Pons (tissue), 1 donor: ENCODE data around the gene MBOAT7.
A peak's percentile ranks its signal among the peaks of the same experiment; 100 is the strongest.
"Not testable (repeated sequence)": the region's sequence is repeated elsewhere in the genome, so short reads cannot be mapped to it uniquely, and the experiment has no call there.

Experiments
- DNase-seq: peaks from one replicate; pipeline ENCODE4 v3.0.0-alpha.2; 2016; ENCODE audit warnings: low spot score

Gene MBOAT7

DNA sequence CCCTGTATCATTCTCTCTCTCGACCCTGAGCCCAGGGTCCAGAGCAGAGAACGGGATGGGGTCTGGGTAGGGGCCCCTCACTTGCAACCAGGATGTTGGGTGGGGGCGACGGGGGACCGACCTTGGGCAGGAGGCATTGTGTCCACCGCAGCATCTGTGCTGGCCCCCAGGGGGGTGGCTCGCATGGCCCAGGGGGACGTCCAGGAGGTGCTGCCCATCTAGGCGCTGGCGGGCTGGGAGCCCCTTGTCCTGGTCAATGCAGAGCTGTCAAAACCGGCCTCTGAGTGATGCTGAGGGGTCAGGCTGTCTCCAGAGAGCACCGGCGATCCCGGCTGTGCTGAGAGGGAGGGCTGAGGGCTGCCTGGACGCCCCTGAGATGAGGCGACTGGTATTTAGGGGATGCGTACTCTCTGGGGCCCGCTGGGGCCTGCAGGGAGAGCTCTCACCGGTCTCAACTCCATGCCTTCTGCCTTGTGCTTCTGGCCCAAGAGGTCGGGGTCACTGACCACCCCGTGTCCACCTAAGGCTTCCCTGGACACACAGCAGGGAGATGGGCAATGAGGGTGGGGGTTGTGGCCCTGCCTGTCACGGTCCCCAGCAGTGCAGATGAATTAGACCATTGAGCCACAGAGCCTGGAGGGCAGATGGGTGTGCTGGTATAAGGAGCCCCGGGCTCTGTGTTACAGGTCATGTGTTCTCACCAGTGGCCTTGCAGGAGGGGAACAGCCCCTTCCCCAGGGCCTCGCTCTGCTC lies 19.9 kb upstream of the MBOAT7 start:
- DNase-seq: peak; percentile 74

DNA sequence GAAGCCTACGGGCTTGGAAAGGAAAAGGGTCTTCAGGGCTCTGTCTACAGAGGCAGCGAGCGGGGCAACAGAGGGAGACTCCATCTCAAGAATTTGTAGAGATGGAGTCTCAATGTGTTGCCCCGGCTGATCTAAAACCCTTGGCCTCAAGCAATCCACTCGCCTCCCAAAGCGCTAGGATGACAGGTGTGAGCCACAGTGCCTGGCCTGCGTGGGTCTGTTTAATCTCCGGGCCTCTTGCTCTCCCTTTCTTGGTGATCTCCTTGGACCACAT lies 19.3 kb upstream of the MBOAT7 start:
- no peak for DNase-seq

DNA sequence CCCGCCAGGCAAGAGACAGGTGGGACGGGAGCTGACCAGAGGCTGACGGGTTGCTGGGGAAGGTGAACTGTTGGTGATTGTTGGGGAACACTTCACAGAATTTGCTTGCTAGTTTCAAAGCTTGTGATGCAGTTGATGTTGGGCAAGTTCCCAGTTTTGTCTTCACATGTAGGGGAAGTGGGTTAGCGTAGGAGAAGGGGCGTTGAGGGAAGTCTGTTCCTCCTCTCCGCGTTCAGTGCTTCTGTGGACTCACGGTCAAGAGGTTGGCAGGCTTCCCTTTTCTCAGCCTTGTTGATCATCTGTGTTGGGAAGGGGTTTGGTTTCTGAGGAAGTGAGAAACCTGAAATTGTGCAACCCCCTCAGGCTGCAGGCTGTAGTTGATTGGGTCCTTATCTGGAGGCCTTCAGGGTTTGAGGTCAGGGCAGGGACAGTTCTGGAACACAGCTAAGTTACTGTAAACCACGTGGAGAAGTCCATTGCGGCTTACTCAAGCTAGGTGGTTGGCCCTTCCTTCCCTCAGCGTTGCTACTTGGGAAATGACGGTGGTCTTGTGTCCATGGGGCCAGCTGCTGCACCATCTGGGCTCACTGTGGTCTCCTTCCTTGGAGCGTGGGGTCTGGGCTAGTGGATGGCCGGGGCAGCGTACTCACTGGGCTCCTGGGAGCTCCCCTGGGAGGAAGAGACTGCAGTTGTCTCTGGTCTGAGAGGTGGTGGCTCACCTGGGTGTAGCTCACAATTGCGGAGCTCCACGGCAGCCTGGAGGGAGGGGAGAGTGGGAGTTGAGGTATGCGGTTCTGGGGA lies 18.8 kb upstream of the MBOAT7 start:
- DNase-seq: peak; percentile 93

DNA sequence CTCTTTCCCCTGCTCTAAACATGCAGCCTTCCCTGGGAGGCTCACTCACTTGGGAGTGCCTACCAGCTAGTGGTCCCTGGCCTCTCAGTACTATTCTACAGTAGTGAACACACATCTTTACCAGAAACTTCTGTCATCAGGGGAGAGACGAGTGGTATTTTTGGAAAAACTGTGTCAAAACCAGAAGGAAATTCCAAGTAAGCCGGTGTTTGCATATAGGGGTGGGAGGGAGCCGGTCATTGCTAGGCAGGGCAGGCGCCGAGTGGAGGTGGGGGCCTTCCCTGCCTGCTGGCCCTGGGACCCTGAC lies 18.2 kb upstream of the MBOAT7 start:
- no peak for DNase-seq

DNA sequence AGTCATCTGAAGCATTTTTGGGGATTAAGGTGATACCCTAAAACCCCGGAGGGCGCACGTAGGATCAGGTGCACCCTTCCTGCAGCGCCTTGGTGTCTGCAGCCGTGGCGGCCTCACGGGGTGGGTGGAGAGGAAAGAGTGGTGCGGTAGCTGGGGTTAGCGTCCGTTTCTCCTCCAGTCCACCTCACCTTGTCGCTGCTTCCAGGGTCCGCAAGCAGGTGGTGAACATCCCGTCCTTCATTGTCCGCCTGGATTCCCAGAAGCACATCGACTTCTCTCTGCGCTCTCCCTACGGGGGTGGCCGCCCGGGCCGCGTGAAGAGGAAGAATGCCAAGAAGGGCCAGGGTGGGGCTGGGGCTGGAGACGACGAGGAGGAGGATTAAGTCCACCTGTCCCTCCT lies 17.8 kb upstream of the MBOAT7 start:
- DNase-seq: not testable (repeated sequence)

DNA sequence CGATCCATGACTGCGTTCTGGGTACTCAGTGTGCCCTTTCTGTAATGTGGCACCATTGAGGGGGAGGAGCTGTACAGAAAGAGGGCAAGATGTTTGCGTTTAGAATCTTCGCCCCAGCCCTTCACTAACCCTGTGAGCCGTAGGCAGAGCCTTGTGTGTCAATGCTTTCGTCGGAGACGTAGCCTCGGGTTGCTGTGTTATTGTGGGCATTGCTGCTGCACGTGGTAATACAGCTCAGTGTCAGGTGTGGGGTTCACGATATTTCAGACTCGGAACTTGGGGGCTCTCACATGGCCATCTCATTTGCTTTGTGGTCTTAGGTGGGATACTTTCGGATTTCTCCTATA lies 17.4 kb upstream of the MBOAT7 start:
- no peak for DNase-seq

DNA sequence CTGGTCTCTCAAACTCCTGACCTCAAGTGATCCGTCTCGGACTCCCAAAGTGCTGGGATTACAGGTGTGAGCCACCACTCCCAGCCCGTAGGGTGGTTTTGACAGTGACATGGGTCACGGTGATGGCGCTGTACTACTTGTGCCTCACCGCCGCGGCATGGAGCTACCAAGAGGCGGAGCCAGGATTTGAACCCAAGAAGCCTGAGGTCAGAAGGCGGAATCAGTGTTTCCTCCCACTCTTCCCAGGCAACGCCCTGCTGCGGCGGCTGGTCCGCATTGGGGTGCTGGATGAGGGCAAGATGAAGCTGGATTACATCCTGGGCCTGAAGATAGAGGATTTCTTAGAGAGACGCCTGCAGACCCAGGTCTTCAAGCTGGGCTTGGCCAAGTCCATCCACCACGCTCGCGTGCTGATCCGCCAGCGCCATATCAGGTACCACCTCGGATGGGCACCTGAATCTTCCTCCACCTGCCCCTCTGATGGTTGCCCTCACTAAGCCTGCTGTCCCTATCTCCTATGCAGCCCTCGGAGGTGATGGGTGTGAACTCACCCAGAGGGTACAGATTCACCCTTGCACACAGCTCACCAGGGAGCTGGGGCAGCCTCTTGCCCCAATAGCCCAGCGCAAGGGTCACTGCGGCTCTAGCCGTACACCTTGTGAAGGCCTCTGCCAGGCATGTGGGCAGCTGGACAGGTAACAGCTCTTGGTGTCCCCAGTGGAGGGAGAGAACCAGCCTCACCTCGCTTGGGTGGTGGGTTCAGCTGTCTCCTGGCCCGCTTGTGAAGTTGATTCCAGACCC lies 16.9 kb upstream of the MBOAT7 start:
- no peak for DNase-seq

DNA sequence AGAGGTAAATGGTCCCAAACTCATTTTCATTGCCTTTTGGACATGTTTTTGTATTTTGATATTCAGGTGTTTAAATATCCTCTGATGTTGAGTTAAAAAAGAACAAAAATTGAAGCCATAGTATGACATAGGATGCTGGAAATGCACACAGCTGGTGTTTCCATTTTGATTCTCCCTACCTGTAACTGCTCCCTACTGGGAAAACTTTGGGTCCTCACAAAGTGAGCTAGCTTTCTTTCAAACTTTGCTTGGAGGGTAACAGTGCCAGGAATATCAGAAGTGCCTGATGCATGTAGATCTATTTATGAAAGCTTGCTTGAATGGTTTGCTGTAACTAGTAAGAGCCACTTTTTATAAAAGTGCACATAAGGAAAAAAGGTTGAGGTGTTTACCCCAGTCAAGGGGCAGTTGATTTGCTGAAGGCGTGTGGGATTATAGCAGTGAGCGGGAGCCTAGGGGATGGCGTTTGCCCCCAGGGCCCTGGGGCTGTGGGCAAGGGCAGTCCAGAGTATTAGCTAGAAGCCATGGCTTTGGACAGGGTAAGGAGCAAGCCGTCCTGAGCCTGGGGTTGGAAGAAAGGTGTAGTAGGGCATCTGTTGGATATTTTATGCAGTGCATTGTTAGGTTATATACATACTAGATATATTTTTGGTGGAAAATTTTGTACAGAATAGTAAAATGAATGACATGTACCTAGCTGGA lies 15.5 kb upstream of the MBOAT7 start:
- no peak for DNase-seq

DNA sequence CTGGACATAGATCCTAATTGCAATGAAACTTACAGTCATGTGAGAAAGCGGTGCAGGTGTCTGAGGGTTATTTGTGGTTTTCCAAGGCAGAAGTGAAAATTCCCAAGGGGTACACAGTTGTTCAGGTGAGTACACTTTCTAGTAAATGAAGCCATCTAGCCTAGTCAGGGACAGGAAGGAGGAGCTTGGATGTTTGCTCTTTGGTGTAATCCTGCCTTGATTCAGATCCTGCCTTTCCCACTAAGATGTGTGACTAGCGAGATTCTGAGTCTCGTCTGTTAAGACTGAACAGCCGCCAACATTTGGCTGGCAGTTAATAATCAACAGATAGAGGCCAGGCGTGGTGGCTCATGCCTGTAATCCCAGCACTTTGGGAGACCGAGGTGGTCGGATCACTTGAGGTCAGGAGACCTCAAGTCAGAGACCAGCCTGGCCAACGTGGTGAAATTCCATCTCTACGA lies 13.8 kb upstream of the MBOAT7 start:
- DNase-seq: no peak

DNA sequence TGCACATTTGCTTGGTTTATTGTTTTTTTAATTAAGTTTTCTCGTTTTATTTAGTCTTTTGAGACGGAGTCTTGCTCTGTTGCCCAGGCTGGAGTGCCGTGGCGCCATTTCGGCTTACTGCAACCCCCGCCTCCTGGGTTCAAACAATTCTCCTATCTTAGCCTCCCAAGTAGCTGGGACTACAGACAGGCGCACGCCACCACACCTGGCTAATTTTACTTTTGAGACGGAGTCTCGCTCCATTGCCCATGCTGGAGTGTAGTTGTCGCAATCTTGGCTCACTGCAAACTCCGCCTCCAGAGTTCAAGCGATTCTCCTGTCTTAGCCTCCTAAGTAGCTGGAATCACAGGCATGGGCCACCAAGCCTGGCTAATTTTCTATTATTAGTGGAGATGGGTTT lies 12.6 kb upstream of the MBOAT7 start:
- no peak for DNase-seq

DNA sequence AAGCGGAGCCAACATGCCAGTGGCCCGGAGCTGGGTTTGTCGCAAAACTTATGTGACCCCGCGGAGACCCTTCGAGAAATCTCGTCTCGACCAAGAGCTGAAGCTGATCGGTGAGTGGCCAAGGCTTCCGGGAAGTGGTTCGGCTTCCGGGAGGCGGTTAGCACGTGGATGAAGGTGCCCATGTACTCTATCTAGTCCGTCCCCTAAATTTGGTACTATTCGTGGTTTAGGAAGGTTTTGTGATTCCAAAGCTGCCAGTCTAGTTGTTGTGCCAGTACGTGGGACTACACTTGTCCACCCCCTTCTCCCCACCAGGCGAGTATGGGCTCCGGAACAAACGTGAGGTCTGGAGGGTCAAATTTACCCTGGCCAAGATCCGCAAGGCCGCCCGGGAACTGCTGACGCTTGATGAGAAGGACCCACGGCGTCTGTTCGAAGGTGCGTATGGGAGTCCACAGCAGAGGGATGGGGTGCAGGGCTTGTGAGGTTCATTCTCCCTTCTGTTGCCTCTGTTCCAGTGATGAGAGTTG lies 11.9 kb upstream of the MBOAT7 start:
- DNase-seq: no peak

DNA sequence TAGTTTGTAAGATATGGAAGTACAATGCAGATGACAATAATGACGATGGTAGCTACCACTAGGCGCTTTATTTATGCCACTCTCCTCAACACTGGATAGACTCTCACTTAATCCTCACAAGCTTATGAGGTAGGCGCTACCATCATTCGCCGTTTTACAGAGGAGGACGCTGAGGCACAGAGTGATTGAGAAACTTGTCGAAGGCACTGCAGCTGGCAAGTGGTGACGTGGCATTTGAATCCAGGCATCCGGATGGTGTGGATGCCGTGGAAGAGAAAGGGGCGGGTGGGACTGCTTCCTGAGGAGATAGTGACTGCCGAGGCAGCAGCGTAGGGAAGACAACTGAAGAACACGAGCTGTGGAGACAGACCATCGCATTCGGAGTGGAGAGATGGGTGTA lies 10.0 kb upstream of the MBOAT7 start:
- no peak for DNase-seq

DNA sequence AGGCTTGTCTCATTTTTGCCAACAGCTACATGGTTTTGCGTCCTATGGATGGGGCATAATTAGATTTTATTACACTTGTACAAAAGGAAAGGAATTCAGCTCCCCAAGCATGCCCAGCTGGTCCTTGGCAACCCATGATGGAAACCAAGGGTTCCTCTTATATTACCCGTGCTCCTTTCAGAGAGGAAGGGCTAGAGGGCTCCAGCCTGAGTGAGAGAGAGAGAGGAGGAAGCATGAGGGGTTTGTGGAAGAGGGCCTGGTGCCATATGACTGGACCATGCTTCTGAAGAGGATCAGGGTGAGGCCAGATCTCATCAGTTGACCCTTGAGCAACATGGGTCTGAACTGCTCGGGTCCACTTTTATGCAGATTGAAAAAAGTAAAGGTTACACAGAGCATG lies 7.7 kb upstream of the MBOAT7 start:
- DNase-seq: no peak

DNA sequence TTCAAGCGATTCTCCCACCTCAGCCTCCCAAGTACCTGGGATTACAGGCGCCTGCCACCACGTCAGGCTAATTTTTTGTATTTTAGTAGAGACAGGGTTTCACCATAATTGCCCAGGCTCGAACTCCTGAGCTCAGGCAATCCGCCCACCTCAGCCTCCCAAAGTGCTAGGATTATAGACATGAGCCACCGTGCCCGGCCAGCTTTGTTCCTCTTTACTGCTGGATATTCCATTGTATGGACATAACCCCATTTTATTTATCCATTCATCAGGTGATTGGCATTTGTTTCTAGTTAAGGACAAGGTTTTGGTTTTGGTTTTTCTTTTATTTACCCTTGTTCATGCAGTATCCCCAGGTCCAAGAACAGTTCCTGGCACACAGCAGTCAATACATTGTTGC lies 7.2 kb upstream of the MBOAT7 start:
- DNase-seq: no peak

DNA sequence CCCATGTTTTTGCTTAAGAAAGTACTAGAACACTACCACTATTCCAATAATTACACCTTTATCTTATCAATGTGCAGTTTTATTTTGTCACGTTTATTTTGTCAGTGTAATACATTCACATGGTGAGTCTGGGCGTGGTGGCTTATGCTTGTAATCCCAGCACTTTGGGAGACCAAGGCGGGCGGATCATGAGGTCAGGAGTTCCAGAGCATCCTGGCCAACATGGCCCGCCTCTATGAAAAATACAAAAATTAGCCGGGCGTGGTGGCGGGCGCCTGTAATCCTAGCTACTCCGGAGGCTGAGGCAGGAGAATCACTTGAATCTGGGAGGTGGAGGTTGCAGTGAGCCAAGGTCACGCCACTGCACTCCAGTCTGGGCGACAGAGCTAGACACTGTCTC lies 5.1 kb upstream of the MBOAT7 start:
- not testable (repeated sequence) for DNase-seq

DNA sequence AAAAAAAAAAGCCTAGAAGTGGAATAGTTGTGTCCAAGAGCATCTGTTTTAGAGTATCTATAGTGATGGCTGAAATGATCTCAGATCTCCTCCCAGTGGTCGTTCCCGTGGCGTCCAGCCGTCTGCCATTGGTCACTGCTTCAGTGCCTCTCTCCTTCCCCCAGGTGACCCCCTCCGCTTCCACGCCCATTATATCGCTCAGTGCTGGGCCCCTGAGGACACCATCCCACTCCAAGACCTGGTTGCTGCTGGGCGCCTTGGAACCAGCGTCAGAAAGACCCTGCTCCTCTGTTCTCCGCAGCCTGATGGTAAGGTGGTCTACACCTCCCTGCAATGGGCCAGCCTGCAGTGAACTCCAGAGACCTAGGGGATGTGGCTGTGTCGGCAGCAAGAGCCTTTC lies 3.6 kb upstream of the MBOAT7 start:
- no peak for DNase-seq

DNA sequence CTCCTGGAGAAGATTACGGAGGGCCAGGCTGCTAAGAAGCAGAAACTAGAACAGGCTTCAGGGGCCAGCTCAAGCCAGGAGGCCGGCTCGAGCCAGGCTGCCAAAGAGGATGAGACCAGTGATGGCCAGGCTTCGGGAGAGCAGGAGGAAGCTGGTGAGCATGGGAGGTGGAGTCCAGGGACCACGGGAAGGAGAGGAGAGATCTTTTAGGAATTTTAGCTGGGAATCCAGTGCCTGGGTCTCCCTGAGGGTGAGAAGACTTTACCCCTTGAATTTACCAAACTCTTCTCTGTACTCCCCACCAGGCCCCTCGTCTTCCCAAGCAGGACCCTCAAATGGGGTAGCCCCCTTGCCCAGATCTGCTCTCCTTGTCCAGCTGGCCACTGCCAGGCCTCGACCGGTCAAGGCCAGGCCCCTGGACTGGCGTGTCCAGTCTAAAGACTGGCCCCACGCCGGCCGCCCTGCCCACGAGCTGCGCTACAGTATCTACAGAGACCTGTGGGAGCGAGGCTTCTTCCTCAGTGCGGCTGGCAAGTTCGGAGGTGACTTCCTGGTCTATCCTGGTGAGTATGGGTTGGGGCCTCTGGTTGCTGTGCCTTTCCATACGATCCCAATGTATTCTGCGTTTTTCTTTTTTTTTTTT lies 2.6 kb upstream of the MBOAT7 start:
- DNase-seq: no peak

DNA sequence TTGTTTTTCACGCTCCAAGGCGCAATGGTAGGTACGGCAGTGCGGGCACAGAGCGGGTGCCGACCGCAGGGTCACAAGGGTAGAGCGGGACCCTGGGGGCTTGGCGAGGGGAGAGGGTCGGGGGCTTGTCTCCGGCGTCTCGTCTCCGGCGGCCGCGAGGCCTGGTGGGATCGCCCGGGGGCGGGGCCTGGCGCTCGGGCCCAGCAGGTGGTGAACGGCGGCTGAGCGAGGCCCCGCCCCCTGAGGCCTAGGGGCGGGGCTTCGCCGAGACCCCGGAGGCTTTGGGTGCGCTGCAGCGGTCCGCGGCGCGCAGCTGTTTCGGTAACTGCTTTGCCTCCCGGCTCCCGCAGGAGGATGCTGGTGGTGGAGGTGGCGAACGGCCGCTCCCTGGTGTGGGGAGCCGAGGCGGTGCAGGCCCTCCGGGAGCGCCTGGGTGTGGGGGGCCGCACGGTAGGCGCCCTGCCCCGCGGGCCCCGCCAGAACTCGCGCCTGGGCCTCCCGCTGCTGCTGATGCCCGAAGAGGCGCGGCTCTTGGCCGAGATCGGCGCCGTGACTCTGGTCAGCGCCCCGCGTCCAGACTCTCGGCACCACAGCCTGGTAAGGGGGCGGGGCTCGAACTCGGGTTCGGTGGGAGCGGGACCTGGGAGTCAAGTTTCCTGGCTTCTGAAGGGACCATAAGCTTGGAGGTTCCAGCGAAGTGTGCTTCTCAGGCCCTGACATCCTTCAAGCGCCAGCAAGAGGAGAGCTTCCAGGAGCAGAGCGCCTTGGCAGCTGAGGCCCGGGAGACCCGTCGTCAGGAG lies 1.8 kb upstream of the MBOAT7 start, which contains the start of gene TSEN34:
TSS of gene TSEN34 (plus strand) at position 298 of the 800 bp plus-strand sequence. CDS start at position 355, 57 bp downstream.
- DNase-seq: no peak

DNA sequence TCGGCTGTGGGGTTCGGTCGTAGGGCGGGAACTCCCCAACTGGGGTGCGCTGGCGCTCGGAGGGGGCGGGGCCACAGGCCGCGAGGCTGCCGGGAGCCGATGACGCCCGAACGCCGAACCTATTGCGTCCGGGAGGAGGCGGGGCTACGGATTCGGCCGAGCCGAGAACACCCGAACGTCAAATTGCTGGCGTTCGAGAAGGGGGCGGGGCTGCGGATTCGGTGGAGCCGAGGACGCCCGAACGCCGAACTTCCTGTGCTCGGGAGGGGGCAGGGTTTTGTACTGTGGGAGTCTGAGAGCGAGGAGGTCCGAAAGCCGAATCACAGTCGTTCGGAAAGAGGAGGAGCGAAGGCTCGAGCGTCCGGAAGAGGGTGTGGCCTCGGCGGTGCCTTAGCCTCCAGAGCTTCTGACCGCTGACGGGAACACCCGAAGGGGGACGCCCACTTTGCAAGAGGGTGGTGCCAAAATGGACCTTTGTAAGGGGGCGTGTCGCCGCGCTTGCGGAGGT lies 1.2 kb upstream of the MBOAT7 start:
- DNase-seq: peak; percentile 99

DNA sequence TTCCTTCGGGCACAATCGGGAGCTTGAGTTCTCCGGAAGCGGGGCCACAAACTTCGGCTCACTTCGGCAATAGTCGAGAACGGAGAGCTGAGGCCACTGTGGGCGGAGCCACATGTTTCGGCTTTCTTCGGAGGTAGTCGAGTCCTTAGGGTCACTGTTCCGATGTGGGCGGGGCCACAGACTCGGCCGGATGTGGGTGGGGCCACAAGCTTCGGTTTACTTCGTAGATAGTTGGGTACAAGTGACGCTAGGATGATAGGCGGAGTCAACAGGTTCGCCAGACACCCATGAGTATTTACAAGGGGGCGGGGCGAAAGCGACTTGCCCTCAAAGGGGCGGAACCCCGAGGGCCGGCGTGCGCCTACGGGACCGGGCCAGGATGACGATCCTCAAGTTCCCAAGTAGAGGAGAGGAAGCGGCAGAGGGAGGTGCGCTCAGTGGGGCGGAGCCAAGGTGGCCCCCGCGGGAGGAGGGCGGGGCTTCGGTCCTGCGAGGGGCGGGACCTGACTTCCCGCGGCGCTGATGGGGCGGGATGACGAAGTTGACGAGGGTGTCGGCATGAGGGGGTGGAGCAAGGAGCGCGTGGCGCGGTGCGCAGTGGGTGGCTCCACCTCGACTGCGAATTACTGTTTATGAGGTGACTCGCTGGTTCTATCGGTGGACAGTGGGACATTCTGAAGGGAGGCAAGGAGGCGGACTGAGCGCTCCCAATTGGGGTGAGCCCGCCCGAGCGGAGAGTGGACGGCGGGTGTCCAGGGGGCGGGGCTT lies 539 bp upstream of the MBOAT7 start:
- peak; percentile 100 for DNase-seq
